Astrocyte (in vitro differentiated cells and primary cell): Measurements from ENCODE around the gene FBN3. TPM values are rescaled to one million over a fixed set of nuclear protein-coding genes. Genes with fewer than 3 reads are reported as not detected.

Experiments used
- DNase-seq: peaks from one replicate; pipeline ENCODE4 v3.0.0-alpha.2; 2010; ENCODE audit warnings: low read depth
- FAIRE-seq: peaks from 2 replicates; lab custom pipeline; 2011; peaks lifted over from hg19 to GRCh38; lab: Jason Lieb, UNC
- H2AFZ ChIP-seq: 2 replicates; pipeline ENCODE4 v1.6.0; 2012; ENCODE audit warnings: low read depth, low read length, inconsistent platforms
- H3K27ac ChIP-seq: 2 replicates; pipeline ENCODE4 v1.5.1; 2011; ENCODE audit warnings: low read depth, low read length, inconsistent platforms
- H3K27me3 ChIP-seq: 2 replicates; pipeline ENCODE4 v1.6.0; 2011; ENCODE audit warnings: low read length, inconsistent platforms; ENCODE audit not compliant: insufficient read depth
- H3K36me3 ChIP-seq: 2 replicates; pipeline ENCODE4 v1.5.1; 2011; ENCODE audit warnings: low read length, inconsistent platforms; ENCODE audit not compliant: insufficient read depth
- H3K4me1 ChIP-seq: 2 replicates; pipeline ENCODE4 v1.5.1; 2011; ENCODE audit warnings: low read length, inconsistent platforms; ENCODE audit not compliant: insufficient read depth
- H3K4me2 ChIP-seq: 2 replicates; pipeline ENCODE4 v1.6.0; 2012; ENCODE audit warnings: low read length, inconsistent platforms
- H3K4me3 ChIP-seq: 2 replicates; pipeline ENCODE4 v1.5.1; 2011; ENCODE audit warnings: low read depth, mild to moderate bottlenecking, low read length, inconsistent platforms; ENCODE audit not compliant: insufficient read depth
- H3K79me2 ChIP-seq: 2 replicates; pipeline ENCODE4 v1.6.0; 2012; ENCODE audit warnings: mild to moderate bottlenecking, low read length, inconsistent platforms; ENCODE audit not compliant: insufficient read depth
- H3K9ac ChIP-seq: 2 replicates; pipeline ENCODE4 v1.6.0; 2012; ENCODE audit warnings: mild to moderate bottlenecking, low read length, inconsistent platforms
- H3K9me3 ChIP-seq: 2 replicates; pipeline ENCODE4 v1.5.1; 2012; ENCODE audit warnings: low read depth, mild to moderate bottlenecking, low read length, inconsistent platforms; ENCODE audit not compliant: insufficient read depth
- H4K20me1 ChIP-seq: 2 replicates; pipeline ENCODE4 v1.6.0; 2012; ENCODE audit warnings: low read length, inconsistent platforms; ENCODE audit not compliant: insufficient read depth
- H3K27ac Mint-ChIP-seq: one replicate; pipeline ENCODE4 v1.8.0; 2021; ENCODE audit warnings: mild to moderate bottlenecking, mixed read lengths; ENCODE audit not compliant: unreplicated experiment
- H3K27me3 Mint-ChIP-seq: one replicate; pipeline ENCODE4 v1.8.0; 2021; ENCODE audit warnings: low read depth, mixed read lengths; ENCODE audit not compliant: unreplicated experiment
- H3K36me3 Mint-ChIP-seq: one replicate; pipeline ENCODE4 v1.8.0; 2021; ENCODE audit warnings: low read depth, mixed read lengths; ENCODE audit not compliant: unreplicated experiment
- H3K4me1 Mint-ChIP-seq: one replicate; pipeline ENCODE4 v1.8.0; 2021; ENCODE audit warnings: low read depth, mixed read lengths; ENCODE audit not compliant: unreplicated experiment
- H3K4me3 Mint-ChIP-seq: one replicate; pipeline ENCODE4 v1.8.0; 2021; ENCODE audit warnings: mild to moderate bottlenecking, moderate library complexity, mixed read lengths; ENCODE audit not compliant: unreplicated experiment
- H3K9me3 Mint-ChIP-seq: one replicate; pipeline ENCODE4 v1.8.0; 2021; ENCODE audit warnings: mild to moderate bottlenecking, mixed read lengths; ENCODE audit not compliant: unreplicated experiment
- CTCF ChIP-seq: IDR thresholded peaks from 2 replicates; pipeline ENCODE4 v1.5.1; 2011; ENCODE audit warnings: low read depth, mild to moderate bottlenecking, inconsistent platforms, low read length, moderate library complexity; ENCODE audit not compliant: insufficient read depth
- EZH2 ChIP-seq: IDR thresholded peaks from 2 replicates; pipeline ENCODE4 v1.6.1; 2012; ENCODE audit warnings: mild to moderate bottlenecking, low read length, inconsistent platforms; ENCODE audit not compliant: insufficient read depth
- total RNA-seq: library from RNA; stranded (reverse); gene quantifications from 2 replicates; pipeline ENCODE4 v1.2.1, GENCODE V29; 2021

FBN3 gene
- total RNA-seq, 1 donor from 2014 or later, result 1.00 TPM

DNA sequence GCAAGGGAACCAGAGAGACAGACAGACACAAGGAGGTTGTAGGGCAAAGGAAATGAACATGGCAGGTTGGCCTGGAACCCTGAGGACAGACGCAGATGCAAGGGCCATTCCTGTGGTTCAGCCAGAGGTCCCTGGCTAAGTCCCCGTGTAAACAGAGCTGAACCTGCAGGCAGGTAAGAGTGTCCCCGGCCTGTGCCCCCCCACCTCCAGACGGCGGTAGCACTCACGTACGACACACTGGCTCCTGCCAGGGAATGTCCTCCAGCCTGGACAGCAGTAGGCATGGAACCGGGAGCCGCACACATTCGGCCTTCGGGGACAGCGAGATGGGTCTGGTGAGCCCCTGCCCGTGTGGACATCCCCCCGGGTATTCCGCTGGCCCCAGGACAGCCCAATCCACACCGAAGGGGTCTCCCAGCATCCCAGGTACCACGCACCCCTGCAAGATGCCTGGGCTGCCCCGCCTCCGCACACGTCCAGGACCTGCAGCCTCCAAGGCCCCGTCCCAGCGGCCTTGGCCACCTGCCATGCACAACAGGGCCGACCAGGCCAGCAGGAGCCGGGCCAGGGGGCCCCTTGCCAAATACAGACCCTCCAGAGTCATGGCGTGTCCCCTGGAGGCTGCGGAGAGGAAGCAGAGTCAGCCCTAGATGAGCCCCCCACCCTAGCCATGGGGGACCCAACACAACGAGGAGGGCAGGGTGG, 2.4 kb downstream of the FBN3 start:
- H3K9me3 Mint-ChIP-seq, result no peaks in the 10 kb centered on the region
- Histone ChIP-seq H2AFZ (no peak overlapping the region), H3K4me2 (no peak overlapping the region), H3K27ac (no peak overlapping the region), H3K9ac (no peak overlapping the region), H3K36me3 (no peaks in the 10 kb centered on the region), H3K27me3 (peaks cover 30% of the 10 kb centered on the region), H3K79me2 (no peaks in the 10 kb centered on the region), H4K20me1 (no peaks in the 10 kb centered on the region), H3K4me1 (no peaks in the 10 kb centered on the region), H3K9me3 (no peaks in the 10 kb centered on the region), H3K4me3 (no peak overlapping the region)
- DNase-seq, result no peak
- no peaks in the 10 kb centered on the region for H3K4me1 Mint-ChIP-seq
- no peak for TF ChIP-seq CTCF
- TF ChIP-seq EZH2, result no peak
- H3K4me3 Mint-ChIP-seq, result no peak overlapping the region
- H3K27ac Mint-ChIP-seq, result no peak overlapping the region
- H3K27me3 Mint-ChIP-seq, result peaks cover 59% of the 10 kb centered on the region
- FAIRE-seq, result no peak
- no peaks in the 10 kb centered on the region for H3K36me3 Mint-ChIP-seq

GRCh38 chr19:8144273-8144995, 5.0 kb downstream of the FBN3 start:
- Histone ChIP-seq H3K79me2 (no peaks in the 10 kb centered on the region), H3K4me3 (no peak overlapping the region), H2AFZ (no peak overlapping the region), H3K27ac (no peak overlapping the region), H3K27me3 (peaks cover 17% of the 10 kb centered on the region), H3K4me1 (no peaks in the 10 kb centered on the region), H3K9me3 (no peaks in the 10 kb centered on the region), H3K36me3 (no peaks in the 10 kb centered on the region), H3K4me2 (no peak overlapping the region), H4K20me1 (no peaks in the 10 kb centered on the region), H3K9ac (no peak overlapping the region)
- Mint-ChIP-seq H3K27ac (no peak overlapping the region), H3K4me1 (no peaks in the 10 kb centered on the region), H3K9me3 (no peaks in the 10 kb centered on the region), H3K4me3 (no peak overlapping the region), H3K27me3 (peaks cover 50% of the 10 kb centered on the region), H3K36me3 (peaks cover 2% of the 10 kb centered on the region)
- DNase-seq (no peak), FAIRE-seq (no peak)
- TF ChIP-seq EZH2, result no peak
- no peak for TF ChIP-seq CTCF

DNA sequence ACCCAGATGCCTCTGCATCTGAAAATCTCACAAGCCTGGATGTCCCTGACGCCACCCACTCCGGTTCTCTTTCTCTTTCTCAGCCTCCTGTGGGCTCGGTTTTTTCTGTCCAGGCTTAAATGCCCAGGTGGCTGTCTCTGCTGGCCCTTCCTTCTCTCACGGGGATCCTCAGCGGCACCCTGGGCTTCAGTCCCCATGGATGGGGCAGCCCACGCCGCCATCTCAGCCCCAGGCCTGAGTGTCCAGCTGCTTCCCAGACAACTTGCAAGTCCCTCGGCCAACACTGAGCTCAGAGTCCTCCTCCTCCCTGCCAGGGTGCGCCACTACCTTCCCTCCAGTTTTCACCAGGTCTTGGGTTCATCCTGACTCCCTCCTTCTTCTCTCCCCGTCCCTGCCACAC, 6.4 kb downstream of the FBN3 start:
- no peaks in the 10 kb centered on the region for H3K9me3 Mint-ChIP-seq

More for the DNA sequence above, 6.4 kb downstream of the FBN3 start:
- no peak overlapping the region for H2AFZ ChIP-seq
- H3K9ac ChIP-seq, result no peak overlapping the region
- Mint-ChIP-seq H3K27ac (no peak overlapping the region), H3K4me1 (no peaks in the 10 kb centered on the region), H3K27me3 (peaks cover 45% of the 10 kb centered on the region), H3K36me3 (peaks cover 2% of the 10 kb centered on the region), H3K4me3 (no peak overlapping the region)
- H3K27ac ChIP-seq, result no peak overlapping the region
- FAIRE-seq (no peak), DNase-seq (no peak)
- peaks cover 11% of the 10 kb centered on the region for H3K27me3 ChIP-seq
- H4K20me1 ChIP-seq, result no peaks in the 10 kb centered on the region
- no peaks in the 10 kb centered on the region for H3K9me3 ChIP-seq
- H3K4me2 ChIP-seq, result no peak overlapping the region
- H3K4me3 ChIP-seq, result no peak overlapping the region
- H3K36me3 ChIP-seq, result no peaks in the 10 kb centered on the region
- H3K4me1 ChIP-seq, result no peaks in the 10 kb centered on the region
- H3K79me2 ChIP-seq, result no peaks in the 10 kb centered on the region
- TF ChIP-seq EZH2 (no peak), CTCF (no peak)
